ENCODE measurements around the gene TEX19.
"Not testable (repeated sequence)": the region's sequence is repeated elsewhere in the genome, so short reads cannot be mapped to it uniquely, and the experiment has no call there.

TEX19 gene

DNA sequence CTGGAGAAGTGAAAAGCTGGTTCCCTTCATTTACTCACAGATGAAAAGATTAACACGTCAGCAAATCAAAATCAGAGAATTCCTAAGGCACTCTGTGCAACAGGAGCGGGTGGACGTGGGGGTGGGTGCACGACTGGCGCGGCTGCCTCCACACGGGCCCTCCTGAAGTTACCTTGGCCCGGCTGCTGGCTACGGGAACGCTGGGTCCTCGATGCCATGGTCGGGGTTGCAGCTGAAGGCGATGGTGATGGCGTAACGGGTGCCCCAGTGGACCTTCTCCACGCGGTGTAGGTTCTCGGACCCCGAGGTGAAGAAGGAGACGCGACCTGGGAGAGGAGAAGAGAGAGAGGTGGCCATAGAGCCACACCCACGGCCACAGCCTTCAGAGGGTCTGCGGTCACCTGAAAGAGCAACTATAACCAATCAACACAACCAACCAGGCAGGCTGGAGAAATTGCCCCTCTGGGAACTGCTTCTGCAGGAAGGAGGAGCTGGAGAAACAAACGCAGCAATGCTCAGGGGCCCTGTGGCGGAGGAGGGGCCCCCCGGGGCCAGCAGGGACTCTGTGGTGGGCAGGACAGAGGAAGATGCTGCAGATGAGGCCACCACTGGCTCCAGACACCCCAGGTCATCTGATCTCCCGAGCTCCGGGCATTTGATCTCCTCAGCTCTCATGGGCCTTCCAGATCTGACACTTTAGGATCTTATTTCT is 33.3 kb downstream of the TEX19 start:
- DNase-seq = no peak

DNA sequence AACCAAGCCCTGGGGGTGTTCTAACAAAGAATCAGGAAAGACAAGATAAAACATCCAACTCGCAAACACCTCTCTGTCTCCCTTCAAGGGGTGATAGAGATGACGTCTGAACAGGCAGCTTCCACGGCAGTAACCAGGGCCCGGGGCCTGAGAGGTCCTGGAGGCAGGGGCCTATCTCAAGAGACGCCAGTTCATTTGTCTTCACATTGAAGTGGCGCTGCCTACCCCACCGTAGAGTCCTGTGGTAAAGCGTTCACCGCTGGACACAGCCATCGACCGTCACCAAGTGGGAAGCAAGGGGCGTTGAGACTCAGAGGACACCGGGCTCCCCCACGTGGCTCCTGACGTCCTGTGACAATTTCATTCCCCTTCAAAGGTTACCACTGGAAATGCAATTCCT is 33.9 kb downstream of the TEX19 start:
- no peak for DNase-seq

DNA sequence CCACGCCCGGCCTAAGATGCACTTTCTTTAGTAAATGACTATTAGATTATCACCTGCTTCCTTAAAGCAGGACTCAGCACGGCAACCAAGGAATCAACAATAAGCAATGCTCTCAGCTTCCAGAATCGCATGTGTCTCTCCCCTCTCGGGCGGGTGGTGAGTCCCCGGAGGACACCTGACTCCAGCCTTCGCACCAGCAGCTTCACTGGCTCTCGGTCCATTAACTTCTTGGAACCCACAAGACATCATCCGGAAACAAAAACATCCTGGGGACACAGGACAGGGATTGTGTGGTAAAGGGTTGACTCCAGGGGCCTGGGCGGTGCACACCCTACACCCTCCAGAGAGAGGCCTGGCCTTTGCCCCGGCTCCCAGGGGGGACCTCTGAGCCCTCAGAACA is 35.2 kb downstream of the TEX19 start:
- DNase-seq = no peak

DNA sequence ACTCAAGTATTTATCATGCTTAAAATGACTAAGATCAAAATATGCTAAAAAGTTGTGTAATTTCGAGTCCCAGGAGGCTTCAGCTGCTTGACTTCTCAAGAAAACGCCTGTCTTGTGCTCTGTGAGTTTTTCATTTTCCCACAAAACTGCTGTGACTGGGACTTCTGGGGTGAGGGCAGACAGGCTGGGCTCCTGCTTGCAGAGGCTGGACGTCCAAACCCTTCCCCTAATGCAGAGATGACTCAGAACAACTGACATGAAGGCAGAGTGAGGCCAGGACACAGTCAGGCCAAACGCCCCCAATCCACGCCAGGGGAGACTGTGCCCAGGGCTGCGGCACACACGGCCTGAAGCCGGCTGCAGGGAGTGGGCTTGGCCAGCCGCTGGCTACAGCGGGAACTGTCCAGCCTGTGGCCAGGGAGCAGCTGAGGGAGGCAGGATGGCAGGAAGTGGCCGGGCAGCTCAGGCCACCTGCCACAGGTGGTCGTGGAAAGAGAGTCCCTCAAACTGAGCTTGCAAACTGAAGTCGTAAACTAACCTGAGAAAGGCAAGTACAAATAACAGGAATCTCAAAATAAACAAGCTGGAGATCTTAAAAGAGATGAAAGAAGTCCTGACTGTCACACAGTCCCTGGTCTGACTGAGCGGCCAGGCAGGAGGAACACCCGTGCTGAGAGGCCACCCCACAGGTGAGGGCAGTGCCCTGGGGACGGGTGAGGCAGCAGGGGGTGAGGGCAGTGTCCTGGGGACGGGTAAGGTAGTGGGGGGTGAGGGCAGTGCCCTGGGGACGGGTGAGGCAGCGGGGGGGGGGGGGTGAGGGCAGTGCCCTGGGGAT is 37.8 kb downstream of the TEX19 start:
- DNase-seq = no peak

DNA sequence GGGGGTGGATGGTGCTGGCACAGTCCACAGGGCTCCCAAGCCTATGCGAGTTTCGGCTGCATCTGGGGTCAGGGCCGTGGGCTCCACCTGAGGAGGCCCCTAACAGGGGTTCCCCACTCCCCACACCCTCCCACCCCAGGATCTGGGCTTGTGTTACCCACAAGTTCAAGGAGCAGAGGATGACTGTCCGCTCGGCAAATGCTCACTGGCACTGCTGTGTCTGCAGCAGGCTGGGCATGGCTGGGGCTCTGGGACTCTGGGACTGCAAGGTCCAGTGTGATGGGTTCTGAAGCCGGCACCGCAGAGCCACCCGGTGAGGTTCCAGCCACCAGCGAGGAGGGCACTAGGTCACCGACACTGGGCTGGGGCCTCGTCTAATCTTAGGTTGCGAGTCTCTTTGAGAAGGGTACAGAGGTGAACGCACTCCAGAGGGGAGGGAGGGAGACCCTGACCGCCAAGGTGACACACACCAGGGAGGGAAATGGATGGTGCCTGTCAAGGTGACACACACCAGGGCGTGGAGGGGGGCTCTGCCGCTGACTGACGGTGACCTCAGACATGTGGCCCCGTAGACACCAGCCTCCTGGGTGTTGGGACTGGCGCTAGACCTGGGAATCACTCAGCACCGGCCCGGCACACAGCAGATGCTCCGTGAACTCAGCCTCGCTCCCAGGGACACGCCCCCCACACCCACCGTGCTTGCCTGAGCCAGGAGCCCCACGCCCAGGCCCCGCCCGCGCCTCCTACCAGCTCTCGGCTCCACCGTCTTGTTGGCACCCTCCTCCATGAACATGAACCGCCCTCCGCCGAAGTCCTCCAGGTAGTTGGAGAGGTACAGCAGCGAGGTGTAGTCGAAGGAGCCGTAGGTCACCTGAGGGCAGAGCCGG is 38.6 kb downstream of the TEX19 start:
- no peak for DNase-seq

DNA sequence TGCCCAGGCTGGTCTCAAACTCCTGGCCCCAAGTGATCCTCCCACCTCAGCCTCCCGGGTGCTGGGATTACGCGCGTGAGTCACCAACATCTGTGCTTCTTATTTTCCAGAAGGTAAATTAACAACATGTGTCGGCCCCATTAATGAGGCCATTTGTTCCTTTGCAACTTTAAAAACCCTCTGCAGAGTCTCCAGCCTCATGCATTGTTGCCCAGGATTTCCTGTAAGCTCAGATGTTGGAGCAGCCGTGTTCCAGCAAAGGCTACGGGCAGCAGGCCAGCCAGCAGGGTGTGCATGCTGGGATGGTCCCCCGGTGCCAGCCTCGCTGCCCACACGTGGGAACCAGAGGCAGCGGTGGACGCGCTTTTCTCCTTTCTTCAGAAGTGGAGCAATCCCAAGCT is 40.0 kb downstream of the TEX19 start:
- no peak for DNase-seq

DNA sequence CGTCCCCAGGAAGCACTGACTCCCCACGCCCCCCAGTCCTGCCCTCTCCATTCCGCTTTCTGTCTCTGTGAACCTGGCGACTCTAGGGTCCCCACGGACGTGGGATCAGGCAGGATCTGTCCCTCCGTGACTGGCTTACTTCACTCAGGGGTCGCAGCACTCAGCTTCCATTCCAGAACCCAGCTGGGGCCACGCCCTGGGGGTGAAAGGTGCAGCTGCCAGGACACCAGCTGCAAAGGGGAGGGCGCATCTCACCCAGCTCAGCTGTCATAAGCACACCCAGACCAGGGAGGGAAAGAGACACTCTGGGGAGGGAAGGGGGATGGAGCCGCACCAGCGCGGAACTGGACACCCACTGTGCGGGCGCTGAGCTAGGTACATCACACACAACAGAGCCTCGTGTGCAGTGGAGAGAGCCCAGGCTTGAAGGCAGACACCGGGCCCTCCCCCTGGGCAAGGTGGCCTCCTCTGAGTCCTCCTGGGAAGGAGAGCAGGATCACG is 40.6 kb downstream of the TEX19 start:
- DNase-seq = no peak

DNA sequence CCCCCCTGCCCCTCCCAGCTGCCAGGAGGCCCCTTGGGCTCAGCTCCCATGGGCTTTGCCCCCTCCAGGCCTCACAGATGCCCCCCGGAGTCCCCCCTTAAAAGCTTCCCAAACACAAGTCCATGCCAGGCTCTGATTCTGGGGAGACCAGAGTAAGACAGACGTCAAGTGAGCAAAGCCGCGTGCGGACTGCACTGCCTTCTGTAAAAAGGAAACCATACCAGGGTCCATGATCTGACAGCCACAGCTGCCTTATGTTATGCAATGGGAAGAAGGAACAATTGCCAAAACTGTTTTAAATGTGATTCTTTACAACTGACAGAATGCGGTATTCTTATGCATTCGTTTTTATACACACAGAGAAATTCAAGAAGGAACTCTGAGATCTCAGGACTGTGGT is 41.2 kb downstream of the TEX19 start:
- DNase-seq = no peak

DNA sequence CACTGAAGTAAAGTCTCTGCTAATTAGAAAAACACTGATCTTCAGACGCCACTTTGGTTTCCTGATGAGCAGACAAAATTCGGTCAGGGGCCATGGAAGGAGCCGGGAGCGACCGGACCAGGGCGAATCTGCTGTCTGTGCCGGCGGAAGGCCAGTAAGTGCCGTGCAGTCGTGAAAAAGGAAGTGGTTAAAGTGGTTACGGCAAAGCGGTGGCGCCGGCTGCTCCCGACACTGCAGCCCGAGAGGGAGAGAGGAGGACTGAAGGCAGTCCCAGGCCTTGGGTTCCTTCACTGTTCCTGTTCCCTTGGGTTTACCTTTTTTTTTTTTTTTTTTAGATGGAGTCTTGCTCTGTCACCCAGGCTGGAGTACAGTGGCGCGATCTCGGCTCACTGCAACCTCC is 41.8 kb downstream of the TEX19 start:
- DNase-seq = peak; percentile 38

DNA sequence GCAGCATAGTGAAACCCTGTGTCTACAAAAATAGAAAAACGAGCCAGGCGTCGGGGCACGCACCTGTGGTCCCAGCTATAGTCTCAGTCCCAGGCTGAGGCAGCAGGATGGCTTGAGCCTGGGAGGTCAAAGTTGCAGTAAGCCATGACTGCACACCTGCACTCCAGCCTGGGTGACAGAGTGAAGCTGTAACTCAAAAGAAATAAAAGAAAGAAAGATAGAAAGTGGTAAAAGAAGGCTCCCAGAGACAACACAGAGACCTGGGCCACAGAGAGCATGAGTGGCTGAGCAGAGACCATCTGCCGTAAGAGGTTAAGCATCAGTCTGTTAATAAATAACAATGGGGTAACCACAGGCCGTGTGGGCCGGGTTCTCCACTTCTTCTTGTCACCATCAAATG is 43.8 kb downstream of the TEX19 start:
- DNase-seq = no peak

DNA sequence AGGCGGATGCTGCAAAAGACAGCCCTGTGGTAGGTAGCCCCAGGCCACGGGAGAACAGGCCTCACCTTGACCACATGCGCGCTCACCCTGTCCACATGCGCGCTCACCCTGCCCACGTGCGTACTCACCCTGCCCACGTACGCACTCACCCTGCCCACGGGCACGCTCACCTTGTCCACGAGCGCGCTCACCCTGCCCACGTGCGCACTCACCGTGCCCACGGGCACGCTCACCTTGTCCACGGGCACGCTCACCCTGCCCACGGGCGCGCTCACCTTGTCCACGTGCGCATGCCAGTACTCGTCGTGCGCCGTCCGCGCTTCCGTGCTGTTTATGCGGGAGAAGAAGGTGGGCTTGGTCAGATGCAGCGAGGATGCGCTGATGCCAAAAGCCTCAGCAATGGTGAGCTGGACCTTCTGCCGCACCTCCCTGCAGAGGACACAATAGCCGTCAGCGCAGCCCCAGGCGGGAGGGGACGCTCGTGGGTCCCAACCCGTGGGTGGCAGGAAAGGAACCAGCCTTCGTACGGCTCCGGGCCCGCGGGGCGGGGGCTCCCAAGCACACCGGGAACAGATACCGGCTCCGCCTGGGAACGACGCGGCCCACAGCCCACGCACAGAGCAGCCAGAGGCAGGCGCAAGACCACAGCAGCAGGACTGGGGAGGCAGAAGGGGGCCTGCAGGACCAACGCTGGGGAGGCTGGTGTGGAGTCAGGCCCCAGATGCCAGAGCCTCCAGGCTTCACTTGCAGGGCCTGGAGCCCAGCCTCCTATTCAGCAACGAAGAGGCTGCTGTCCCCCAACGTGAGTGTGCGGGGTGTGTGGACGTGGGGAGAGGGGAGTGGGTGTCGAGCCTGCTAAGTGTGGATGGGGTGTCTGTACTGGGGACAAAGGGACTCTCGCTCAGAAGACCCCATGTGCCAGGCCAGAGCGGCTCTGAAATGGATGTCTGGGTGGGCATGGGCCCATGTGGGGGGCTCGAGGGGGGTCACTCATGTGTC is 44.9 kb downstream of the TEX19 start:
- no peak for DNase-seq

DNA sequence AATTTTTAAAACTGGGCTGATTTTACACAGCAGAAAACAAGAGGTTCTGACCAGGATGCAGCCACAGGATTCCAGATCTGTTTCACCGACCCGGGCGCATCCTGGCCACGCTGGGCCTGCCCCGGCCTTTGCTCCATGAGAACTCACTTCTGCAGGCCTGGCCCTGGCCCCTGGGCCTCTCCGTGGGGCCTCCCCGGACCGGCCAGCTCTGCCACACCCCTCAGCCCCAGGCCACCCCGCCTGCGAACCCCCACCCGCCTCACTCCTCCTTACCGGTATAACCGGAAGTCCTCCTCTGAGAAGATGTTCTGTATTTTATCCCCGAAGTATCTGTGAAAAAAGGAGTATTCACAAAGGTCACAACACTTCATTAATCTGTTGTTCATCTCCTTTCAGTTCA is 46.0 kb downstream of the TEX19 start:
- DNase-seq = no peak

DNA sequence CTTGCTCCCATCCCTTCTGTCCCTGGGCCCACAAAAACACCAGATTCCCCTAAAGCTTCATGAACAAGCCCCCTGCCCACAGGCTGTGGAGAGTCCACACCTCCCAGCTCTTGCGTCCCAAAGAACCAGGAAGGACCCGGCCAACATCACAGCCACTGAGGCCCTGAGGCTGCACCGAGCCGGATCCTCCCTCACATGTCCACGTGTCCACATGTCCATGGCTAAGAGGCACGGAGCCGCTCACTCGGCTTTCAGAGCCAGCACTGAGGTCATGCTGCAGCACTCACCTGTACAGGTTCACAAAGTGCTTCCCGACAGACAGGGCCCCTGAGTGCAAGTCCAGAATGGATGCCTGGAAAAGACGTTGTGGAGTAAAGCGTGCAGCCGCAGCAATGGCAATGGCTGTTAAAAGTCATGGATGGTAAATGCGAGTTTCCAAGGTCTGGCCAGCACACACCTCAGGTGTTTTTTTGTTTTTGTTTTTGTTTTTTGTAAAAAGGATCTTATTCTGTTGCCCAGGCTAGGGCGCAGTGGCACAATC is 47.2 kb downstream of the TEX19 start:
- no peak for DNase-seq

DNA sequence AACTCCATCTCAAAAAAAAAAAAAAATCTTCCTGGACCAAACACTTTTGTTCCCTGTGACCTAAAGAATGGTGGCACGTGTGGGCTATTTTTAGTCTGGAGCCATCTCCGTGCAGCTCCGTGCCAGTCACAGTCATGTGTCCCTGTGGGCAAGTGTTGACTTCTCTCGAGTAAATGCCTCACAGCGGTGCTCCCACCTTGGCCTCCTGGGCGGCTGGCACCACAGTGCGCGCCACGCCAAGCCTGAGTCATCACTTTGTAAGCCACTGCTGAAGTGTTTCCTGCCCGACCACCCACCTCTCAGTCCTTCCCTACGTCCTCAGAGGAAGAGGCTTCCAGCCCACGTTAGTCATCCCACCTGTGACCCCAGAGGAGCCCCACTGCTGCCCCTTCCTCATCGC is 48.2 kb downstream of the TEX19 start:
- no peak for DNase-seq

DNA sequence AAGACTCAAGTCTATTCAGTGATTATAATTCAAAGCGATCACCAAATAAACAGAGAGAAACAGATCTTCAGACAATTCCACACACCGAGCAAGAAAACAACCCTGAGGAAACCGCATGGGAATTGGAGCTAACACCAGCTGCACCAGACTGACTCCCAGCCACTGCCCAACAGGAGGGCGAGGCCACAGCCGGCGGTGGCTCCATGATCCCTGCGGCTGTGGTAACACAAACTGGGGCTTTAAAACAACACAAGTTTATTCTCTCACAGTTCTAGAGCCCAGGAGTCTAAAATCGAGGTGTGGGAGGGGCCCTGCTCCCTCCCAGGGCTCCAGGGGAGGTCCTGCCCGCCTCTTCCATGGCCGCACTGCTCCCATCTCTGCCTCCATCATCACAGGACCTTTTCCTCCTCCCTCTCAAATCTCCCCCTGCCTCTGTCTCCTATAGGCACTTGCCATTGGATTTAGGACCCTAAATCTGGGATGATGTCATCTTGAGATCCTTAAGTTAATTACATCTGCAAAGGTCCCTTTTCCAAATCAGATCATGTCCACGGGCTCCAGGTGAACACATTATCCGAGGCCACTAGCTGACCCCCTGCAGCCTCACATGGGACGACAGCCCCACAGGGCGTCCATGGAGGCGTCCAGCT is 49.4 kb downstream of the TEX19 start:
- no peak for DNase-seq

DNA sequence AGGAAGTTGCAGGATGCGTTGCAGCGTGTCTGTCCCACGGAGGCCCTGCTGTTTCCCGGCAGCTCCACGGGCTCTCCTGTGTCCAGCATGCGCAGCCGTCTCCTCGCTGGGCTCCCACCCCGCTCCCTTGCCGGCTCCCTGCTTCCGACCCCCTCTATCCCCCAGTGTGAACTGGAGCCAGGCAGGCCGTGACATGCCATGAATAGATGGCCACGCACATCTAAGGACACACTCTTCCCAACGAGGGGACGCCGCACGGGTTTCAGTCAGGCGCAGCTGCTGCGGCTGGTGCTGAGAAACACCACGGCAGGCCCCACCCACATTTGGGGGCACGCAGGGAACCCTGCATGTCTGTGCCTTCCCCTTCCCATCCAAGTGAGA is 49.9 kb downstream of the TEX19 start:
- DNase-seq = no peak

DNA sequence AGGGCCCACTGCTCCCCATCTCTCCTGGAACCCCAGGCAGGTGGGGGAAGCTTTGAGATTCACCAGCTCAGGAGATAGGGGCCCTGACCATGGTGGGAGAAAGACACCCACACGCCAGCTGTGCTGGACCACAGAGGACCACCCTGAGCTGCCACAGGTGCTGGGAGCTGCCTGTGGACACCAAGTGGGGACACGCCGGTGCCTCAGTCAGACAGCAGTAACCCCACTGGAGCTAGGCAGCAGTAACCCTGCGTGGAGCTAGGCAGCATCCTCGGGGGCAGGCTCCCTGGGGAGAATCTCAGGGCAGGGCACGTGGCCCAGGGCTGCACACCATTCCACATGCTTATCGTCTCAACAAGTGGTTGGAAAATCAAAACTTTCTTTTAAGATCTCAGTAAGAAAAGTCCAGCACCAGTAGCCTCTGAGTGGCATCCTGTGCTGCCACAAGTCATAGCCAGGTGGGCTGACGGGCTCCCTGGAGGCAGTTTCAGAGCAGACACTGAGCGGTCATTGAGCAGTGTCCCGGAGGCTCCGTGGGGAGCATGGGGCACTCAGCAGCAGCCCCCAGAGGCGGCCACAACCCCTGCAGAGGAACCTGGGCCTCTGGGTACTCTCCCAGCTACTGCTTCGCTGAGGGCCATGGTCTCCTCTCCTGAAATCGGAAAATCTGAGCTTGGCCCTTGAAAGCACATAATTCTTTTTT is 51.1 kb downstream of the TEX19 start:
- DNase-seq = no peak

DNA sequence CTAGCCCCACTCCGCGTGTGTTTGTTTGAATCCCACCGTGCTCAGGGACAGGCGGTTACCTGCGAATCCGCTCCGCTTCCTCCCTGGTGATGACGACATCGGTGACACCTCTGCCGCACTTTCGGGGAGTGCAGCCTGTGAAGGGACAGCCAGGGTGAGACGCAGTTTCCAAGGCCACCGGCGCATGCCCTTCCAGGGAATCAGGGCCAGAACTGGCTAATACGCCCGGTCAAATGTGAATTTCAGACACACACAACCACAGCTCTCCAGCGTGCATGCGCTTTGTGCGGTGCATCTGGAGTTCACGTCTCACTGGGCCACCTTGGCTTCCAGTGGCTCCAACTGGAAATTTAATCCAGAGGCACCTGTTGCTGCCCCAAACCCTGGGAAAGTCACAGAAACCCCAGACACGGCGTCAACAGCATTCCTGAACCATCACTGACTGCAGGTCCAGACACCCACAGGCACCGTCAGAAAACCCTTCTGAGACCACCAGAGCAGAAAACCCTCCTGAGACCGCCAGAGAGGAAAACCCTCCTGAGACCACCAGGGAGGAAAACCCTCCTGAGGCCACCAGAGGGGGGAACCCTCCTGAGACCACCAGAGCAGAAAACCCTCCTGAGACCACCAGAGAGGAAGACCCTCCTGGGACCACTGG is 52.5 kb downstream of the TEX19 start:
- DNase-seq = no peak

DNA sequence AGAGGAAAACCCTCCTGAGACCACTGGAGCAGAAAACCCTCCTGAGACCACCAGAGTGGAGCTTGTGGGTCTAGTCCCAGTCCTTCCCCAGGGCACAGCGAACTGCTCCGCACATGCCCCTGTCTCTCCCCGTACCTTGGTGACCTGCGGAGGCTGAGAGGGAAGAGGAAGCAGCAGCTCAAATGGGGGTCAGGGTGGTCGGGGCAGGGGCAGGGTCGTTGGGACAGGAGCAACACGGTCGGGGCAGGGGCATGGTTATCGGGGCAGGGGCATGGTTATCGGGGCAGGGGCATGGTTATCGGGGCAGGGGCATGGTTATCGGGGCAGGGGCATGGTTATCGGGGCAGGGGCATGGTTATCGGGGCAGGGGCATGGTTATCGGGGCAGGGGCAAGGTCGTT is 53.0 kb downstream of the TEX19 start:
- DNase-seq = not testable (repeated sequence)
